ENCODE data around the gene CCNY. TPM values are rescaled to one million over a fixed set of nuclear protein-coding genes. Genes with fewer than 3 reads are reported as not detected.
A peak's percentile ranks its signal among the peaks of the same experiment; 100 is the strongest.

CCNY gene
- total RNA-seq, 1 experiment from 2014 or later, result 59.1 TPM

GRCh38 chr10:35379226-35380137 lies 43.2 kb downstream of the CCNY start:
- CTCF ChIA-PET, result no interaction called here
- Mint-ChIP-seq H3K4me1 (ENCODE audit: low read depth, unreplicated experiment) (peaks cover 32% of the 10 kb centered on the region), H3K27me3 (ENCODE audit: unreplicated experiment) (no peaks in the 10 kb centered on the region), H3K27ac (ENCODE audit: unreplicated experiment) (no peak overlapping the region), H3K4me3 (ENCODE audit: low read depth, unreplicated experiment) (no peak overlapping the region), H3K9me3 (ENCODE audit: low read depth, unreplicated experiment) (no peaks in the 10 kb centered on the region), H3K36me3 (ENCODE audit: insufficient read depth, unreplicated experiment) (no peaks in the 10 kb centered on the region)
- peak; percentile 10 for DNase-seq
- no TSS peak for BruUV-seq (replicated peaks)
- intact Hi-C loops (cut with micrococcal nuclease; ENCODE audit: unreplicated experiment), result loop anchor here (5.0 kb wide), 1 partner anchor 53 kb away; no protein-coding TSS in a partner anchor
- no peak for TF ChIP-seq CTCF (IDR thresholded peaks at IDR 0.05; ENCODE audit: unreplicated experiment)

DNA sequence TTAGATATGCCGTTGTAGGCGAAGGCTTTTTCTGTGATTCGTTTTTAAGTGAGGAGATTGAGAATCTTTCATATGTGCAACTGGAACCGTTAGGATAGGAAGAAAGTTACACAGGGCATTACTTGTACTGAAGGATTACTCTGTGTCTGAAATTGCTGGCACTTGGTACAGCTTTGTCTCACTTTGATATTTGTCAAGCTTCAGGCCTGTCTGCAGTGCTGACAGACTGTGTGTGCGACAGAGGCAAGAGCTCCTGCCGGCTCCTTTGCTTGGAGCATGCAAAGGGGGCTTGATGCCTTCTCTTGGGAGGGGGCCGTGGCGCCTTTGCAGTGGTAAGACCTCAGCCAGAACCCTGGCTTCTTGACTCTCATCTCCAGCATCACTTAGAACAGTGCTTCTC lies 45.8 kb downstream of the CCNY start:
- Mint-ChIP-seq H3K9me3 (ENCODE audit: low read depth, unreplicated experiment) (no peaks in the 10 kb centered on the region), H3K4me1 (ENCODE audit: low read depth, unreplicated experiment) (peaks cover 34% of the 10 kb centered on the region)

DNA sequence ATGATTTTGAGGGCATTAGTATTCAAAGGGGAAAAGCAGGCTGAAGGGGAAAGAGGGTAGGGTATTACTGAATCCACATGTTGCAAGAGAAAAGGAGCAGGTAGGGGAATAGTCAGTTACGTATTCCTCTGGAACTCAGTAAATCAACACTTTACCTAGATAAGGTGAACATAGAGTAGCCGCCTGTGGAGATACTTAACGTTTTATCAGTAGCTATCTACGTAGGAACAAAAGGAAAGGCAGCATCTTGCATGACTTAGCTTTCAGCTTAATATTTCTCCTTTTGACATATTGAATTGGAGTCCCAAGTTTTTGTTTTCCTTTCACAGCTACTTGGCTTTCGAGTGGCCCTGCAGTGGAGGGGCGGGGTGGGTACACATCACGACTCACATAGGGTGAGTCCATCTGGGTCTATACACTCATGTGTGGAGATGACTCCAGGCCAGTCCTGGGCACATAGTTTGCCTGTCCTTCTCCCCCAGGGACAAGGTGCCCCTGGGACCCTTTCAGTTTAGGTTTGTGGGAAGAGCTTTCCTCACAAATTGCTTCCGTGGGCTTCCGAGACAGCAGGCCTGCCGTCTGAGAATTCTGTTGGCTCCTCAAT lies 48.1 kb downstream of the CCNY start:
- CTCF ChIA-PET, result interaction anchor here (0.6 kb wide), 1 partner anchor 291 kb away, joined by 5 read pairs; no protein-coding TSS in a partner anchor
- no peaks in the 10 kb centered on the region for H3K27me3 Mint-ChIP-seq (ENCODE audit: unreplicated experiment)
- H3K36me3 Mint-ChIP-seq (ENCODE audit: insufficient read depth, unreplicated experiment), result no peaks in the 10 kb centered on the region
- intact Hi-C loops (cut with micrococcal nuclease; ENCODE audit: unreplicated experiment), result no loop called here
- TF ChIP-seq CTCF (IDR thresholded peaks at IDR 0.05; ENCODE audit: unreplicated experiment), result no peak
- DNase-seq, result no peak
- BruUV-seq (replicated peaks), result no TSS peak
- no peaks in the 10 kb centered on the region for H3K9me3 Mint-ChIP-seq (ENCODE audit: low read depth, unreplicated experiment)
- no peak overlapping the region for H3K4me3 Mint-ChIP-seq (ENCODE audit: low read depth, unreplicated experiment)
- peaks cover 31% of the 10 kb centered on the region for H3K4me1 Mint-ChIP-seq (ENCODE audit: low read depth, unreplicated experiment)
- H3K27ac Mint-ChIP-seq (ENCODE audit: unreplicated experiment), result no peak overlapping the region

More for the DNA sequence above, 45.8 kb downstream of the CCNY start:
- no TSS peak for BruUV-seq (replicated peaks)
- CTCF ChIA-PET, result no interaction called here
- TF ChIP-seq CTCF (IDR thresholded peaks at IDR 0.05; ENCODE audit: unreplicated experiment), result no peak
- DNase-seq, result no peak
- Mint-ChIP-seq H3K27ac (ENCODE audit: unreplicated experiment) (no peak overlapping the region), H3K36me3 (ENCODE audit: insufficient read depth, unreplicated experiment) (no peaks in the 10 kb centered on the region), H3K4me3 (ENCODE audit: low read depth, unreplicated experiment) (no peak overlapping the region), H3K27me3 (ENCODE audit: unreplicated experiment) (no peaks in the 10 kb centered on the region)
- intact Hi-C loops (cut with micrococcal nuclease; ENCODE audit: unreplicated experiment), result no loop called here

DNA sequence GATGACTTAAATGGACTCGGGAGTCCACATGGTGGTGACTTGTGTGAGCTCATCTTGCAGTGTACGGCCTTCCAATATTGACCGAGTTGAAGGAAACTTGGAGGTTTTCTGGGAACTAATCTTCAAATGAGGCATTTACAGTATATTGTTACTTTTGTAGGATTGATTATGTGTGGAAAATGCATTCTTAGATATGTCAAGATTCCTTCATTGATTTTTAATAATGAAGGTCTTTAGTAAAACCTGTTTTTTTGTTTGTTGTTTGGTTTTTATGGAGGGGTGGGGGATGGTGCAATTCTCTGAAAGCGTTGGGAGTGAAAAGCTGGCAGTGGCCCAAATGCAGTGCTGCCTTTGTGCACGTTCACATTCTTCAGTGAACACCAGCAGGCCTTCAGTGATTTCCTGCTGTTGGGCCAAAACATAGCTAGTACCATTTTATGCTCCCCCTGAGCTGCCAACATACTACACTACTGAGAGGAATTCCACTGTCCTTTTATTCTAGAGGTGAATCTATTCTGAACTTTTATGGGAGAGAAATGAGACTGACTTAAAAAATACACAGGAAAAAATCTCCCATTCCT lies 50.4 kb downstream of the CCNY start:
- Mint-ChIP-seq H3K27me3 (ENCODE audit: unreplicated experiment) (no peaks in the 10 kb centered on the region), H3K36me3 (ENCODE audit: insufficient read depth, unreplicated experiment) (no peaks in the 10 kb centered on the region), H3K9me3 (ENCODE audit: low read depth, unreplicated experiment) (peaks cover 11% of the 10 kb centered on the region), H3K4me3 (ENCODE audit: low read depth, unreplicated experiment) (no peak overlapping the region), H3K27ac (ENCODE audit: unreplicated experiment) (peak overlapping the region; percentile 29), H3K4me1 (ENCODE audit: low read depth, unreplicated experiment) (peaks cover 28% of the 10 kb centered on the region)
- peak; percentile 30 for DNase-seq
- no TSS peak for BruUV-seq (replicated peaks)
- intact Hi-C loops (cut with micrococcal nuclease; ENCODE audit: unreplicated experiment), result no loop called here
- no peak for TF ChIP-seq CTCF (IDR thresholded peaks at IDR 0.05; ENCODE audit: unreplicated experiment)
- CTCF ChIA-PET, result no interaction called here

Measured in Calu3 (cell line).